GM10266 (cell line): Measurements from ENCODE around the gene CREBBP.
"Not testable (repeated sequence)": the region's sequence is repeated elsewhere in the genome, so short reads cannot be mapped to it uniquely, and the experiment has no call there.

Source experiments
- DNase-seq: peaks from one replicate; pipeline ENCODE4 v3.0.0; 2012; ENCODE audit errors: extremely low spot score
- TF ChIP-seq, protein P1 (sequence below): IDR thresholded peaks from 2 replicates; pipeline ENCODE4 v1.5.1; 2012; ENCODE audit warnings: mild to moderate bottlenecking, low read depth; ENCODE audit not compliant: control insufficient read depth, insufficient read depth; ENCODE audit errors: missing control alignments

Gene CREBBP

GRCh38 chr16:3880623-3881498, at the start of gene CREBBP:
TSS of gene CREBBP (minus strand) at chr16:3880713. CDS start at chr16:3879916, 797 bp downstream.
- DNase-seq, result peak; percentile 97
- TF ChIP-seq, protein P1, sequence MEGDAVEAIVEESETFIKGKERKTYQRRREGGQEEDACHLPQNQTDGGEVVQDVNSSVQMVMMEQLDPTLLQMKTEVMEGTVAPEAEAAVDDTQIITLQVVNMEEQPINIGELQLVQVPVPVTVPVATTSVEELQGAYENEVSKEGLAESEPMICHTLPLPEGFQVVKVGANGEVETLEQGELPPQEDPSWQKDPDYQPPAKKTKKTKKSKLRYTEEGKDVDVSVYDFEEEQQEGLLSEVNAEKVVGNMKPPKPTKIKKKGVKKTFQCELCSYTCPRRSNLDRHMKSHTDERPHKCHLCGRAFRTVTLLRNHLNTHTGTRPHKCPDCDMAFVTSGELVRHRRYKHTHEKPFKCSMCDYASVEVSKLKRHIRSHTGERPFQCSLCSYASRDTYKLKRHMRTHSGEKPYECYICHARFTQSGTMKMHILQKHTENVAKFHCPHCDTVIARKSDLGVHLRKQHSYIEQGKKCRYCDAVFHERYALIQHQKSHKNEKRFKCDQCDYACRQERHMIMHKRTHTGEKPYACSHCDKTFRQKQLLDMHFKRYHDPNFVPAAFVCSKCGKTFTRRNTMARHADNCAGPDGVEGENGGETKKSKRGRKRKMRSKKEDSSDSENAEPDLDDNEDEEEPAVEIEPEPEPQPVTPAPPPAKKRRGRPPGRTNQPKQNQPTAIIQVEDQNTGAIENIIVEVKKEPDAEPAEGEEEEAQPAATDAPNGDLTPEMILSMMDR, result no peak

GRCh38 chr16:3927147-3927546, 46.6 kb upstream of the CREBBP start:
- not testable (repeated sequence) for DNase-seq

GRCh38 chr16:3924763-3925162, 44.2 kb upstream of the CREBBP start:
- TF ChIP-seq, protein P1, result no peak
- no peak for DNase-seq

- TF ChIP-seq, protein P1, result no peak
- DNase-seq, result no peak
Measured at GRCh38 chr16:3922241-3922640, 41.7 kb upstream of the CREBBP start.

- no peak for DNase-seq
- TF ChIP-seq, protein P1, result no peak
Measured at GRCh38 chr16:3920206-3920605, 39.7 kb upstream of the CREBBP start.

GRCh38 chr16:3919413-3919812, 38.9 kb upstream of the CREBBP start:
- DNase-seq, result no peak
- TF ChIP-seq, protein P1, result no peak

- no peak for DNase-seq
- TF ChIP-seq, protein P1, result no peak
Measured at GRCh38 chr16:3915426-3916260, 35.1 kb upstream of the CREBBP start.
